ENCODE results near the gene TBC1D10A. TPM values are rescaled to one million over a fixed set of nuclear protein-coding genes. Genes with fewer than 3 reads are reported as not detected.

The TBC1D10A gene
- total and polyA plus RNA-seq, 2 donors (not counting 1 experiment from before 2014, with no cell fraction given) = 10.8 to 11.7 TPM

DNA sequence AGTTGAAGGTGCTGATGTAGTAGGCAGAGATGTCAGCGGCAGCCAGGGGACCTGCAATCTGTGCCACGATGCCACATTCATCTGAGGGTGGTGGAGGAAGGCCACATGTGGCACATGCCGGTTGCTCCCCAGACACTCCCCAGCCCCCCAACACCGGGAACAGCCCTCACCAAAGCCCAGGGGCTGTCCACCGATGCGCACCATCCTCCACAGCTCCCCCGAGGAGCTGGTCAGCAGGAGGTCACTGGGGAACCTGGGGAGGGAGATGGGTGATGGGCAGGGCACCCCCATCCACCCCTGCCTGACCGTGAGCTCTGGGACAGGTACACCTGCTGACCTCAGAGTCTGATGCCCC, 40.9 kb downstream of the TBC1D10A start:
- no peak for DNase-seq (ENCODE audit: low read depth in 2 of 2)
- no peak overlapping the region for H3K9ac ChIP-seq (ENCODE audit: insufficient read depth, low read length)
- TF ChIP-seq, protein P1, sequence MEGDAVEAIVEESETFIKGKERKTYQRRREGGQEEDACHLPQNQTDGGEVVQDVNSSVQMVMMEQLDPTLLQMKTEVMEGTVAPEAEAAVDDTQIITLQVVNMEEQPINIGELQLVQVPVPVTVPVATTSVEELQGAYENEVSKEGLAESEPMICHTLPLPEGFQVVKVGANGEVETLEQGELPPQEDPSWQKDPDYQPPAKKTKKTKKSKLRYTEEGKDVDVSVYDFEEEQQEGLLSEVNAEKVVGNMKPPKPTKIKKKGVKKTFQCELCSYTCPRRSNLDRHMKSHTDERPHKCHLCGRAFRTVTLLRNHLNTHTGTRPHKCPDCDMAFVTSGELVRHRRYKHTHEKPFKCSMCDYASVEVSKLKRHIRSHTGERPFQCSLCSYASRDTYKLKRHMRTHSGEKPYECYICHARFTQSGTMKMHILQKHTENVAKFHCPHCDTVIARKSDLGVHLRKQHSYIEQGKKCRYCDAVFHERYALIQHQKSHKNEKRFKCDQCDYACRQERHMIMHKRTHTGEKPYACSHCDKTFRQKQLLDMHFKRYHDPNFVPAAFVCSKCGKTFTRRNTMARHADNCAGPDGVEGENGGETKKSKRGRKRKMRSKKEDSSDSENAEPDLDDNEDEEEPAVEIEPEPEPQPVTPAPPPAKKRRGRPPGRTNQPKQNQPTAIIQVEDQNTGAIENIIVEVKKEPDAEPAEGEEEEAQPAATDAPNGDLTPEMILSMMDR (conservative IDR thresholded peaks at IDR 0.05 in 1 of 2, IDR thresholded peaks at IDR 0.05 in 1 of 2; ENCODE audit: low read depth in 1 of 2, low read length in 2 of 2) = no peak
- no peak for TF ChIP-seq EZH2 (IDR thresholded peaks at IDR 0.05; ENCODE audit: low read length, missing control alignments)
- no peaks in the 10 kb centered on the region for H3K9me3 ChIP-seq (ENCODE audit: control insufficient read depth, insufficient read depth, low read depth, low read length)
- peaks cover 11% of the 10 kb centered on the region for H3K4me1 ChIP-seq (ENCODE audit: control insufficient read depth, extremely low read depth, insufficient read depth, low read length)
- no peaks in the 10 kb centered on the region for H3K79me2 ChIP-seq (ENCODE audit: control insufficient read depth, insufficient read depth, low read length)
- H3K4me2 ChIP-seq (ENCODE audit: extremely low read depth, insufficient read depth, low read length) = no peak overlapping the region
- H3K27me3 ChIP-seq (ENCODE audit: control insufficient read depth, insufficient read depth, low read length) = no peaks in the 10 kb centered on the region
- H4K20me1 ChIP-seq (ENCODE audit: control insufficient read depth, extremely low read depth, insufficient read depth, low read length) = no peaks in the 10 kb centered on the region
- H3K27ac ChIP-seq (ENCODE audit: insufficient read depth, low read length) = no peak overlapping the region
- no peaks in the 10 kb centered on the region for H3K36me3 ChIP-seq (ENCODE audit: control insufficient read depth, insufficient read depth, low read length)
- H2AFZ ChIP-seq (ENCODE audit: low read length) = no peak overlapping the region
- H3K4me3 ChIP-seq (replicated peaks in 1 of 4; ENCODE audit: control extremely low read depth in 1 of 4, insufficient read depth in 1 of 4, low read depth in 3 of 4, low read length in 4 of 4) = no peak overlapping the region

- Histone ChIP-seq H3K4me2 (ENCODE audit: extremely low read depth, insufficient read depth, low read length) (no peak overlapping the region), H3K9me3 (ENCODE audit: control insufficient read depth, insufficient read depth, low read depth, low read length) (no peaks in the 10 kb centered on the region), H2AFZ (ENCODE audit: low read length) (no peak overlapping the region), H3K36me3 (ENCODE audit: control insufficient read depth, insufficient read depth, low read length) (no peaks in the 10 kb centered on the region), H3K4me1 (ENCODE audit: control insufficient read depth, extremely low read depth, insufficient read depth, low read length) (peaks cover 6% of the 10 kb centered on the region), H3K4me3 (replicated peaks in 1 of 4; ENCODE audit: control extremely low read depth in 1 of 4, insufficient read depth in 1 of 4, low read depth in 3 of 4, low read length in 4 of 4) (no peak overlapping the region), H3K9ac (ENCODE audit: insufficient read depth, low read length) (no peak overlapping the region), H3K79me2 (ENCODE audit: control insufficient read depth, insufficient read depth, low read length) (no peaks in the 10 kb centered on the region), H3K27me3 (ENCODE audit: control insufficient read depth, insufficient read depth, low read length) (no peaks in the 10 kb centered on the region), H3K27ac (ENCODE audit: insufficient read depth, low read length) (no peak overlapping the region), H4K20me1 (ENCODE audit: control insufficient read depth, extremely low read depth, insufficient read depth, low read length) (no peaks in the 10 kb centered on the region)
- TF ChIP-seq, protein P1 (conservative IDR thresholded peaks at IDR 0.05 in 1 of 2, IDR thresholded peaks at IDR 0.05 in 1 of 2; ENCODE audit: low read depth in 1 of 2, low read length in 2 of 2) = no peak
- TF ChIP-seq EZH2 (IDR thresholded peaks at IDR 0.05; ENCODE audit: low read length, missing control alignments) = no peak
- no peak for DNase-seq (ENCODE audit: low read depth in 2 of 2)
Observed at GRCh38 chr22:30285176-30285845, 41.4 kb downstream of the TBC1D10A start.

DNA sequence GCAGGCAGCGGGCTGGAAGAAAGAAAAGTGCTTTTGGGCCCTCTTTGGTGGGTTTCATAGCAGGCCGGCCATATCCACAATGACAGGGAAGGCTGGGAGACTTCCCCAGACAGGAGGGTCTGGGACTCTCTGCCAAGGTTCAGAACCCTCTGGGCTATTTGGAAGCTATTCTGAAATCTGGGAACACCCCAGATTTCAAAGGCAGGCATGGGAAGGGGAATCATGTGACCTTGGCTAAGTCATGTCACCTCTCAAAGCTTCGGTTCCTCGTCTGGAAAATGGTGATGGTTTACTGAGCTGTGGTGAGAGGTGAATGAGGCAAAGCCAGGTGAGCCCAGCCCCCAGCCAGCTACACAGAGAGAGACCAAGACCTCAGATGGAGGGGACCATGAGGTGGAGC, 42.1 kb downstream of the TBC1D10A start:
- no peak overlapping the region for H3K9ac ChIP-seq (ENCODE audit: insufficient read depth, low read length)
- no peak overlapping the region for H3K27ac ChIP-seq (ENCODE audit: insufficient read depth, low read length)
- no peak for DNase-seq (ENCODE audit: low read depth in 2 of 2)
- H3K4me2 ChIP-seq (ENCODE audit: extremely low read depth, insufficient read depth, low read length) = no peak overlapping the region
- no peaks in the 10 kb centered on the region for H3K36me3 ChIP-seq (ENCODE audit: control insufficient read depth, insufficient read depth, low read length)
- H3K79me2 ChIP-seq (ENCODE audit: control insufficient read depth, insufficient read depth, low read length) = no peaks in the 10 kb centered on the region
- H4K20me1 ChIP-seq (ENCODE audit: control insufficient read depth, extremely low read depth, insufficient read depth, low read length) = no peaks in the 10 kb centered on the region
- no peak overlapping the region for H3K4me3 ChIP-seq (replicated peaks in 1 of 4; ENCODE audit: control extremely low read depth in 1 of 4, insufficient read depth in 1 of 4, low read depth in 3 of 4, low read length in 4 of 4)
- TF ChIP-seq, protein P1 (conservative IDR thresholded peaks at IDR 0.05 in 1 of 2, IDR thresholded peaks at IDR 0.05 in 1 of 2; ENCODE audit: low read depth in 1 of 2, low read length in 2 of 2) = no peak
- no peak for TF ChIP-seq EZH2 (IDR thresholded peaks at IDR 0.05; ENCODE audit: low read length, missing control alignments)
- H3K9me3 ChIP-seq (ENCODE audit: control insufficient read depth, insufficient read depth, low read depth, low read length) = no peaks in the 10 kb centered on the region
- no peaks in the 10 kb centered on the region for H3K27me3 ChIP-seq (ENCODE audit: control insufficient read depth, insufficient read depth, low read length)
- H2AFZ ChIP-seq (ENCODE audit: low read length) = no peak overlapping the region
- H3K4me1 ChIP-seq (ENCODE audit: control insufficient read depth, extremely low read depth, insufficient read depth, low read length) = peaks cover 2% of the 10 kb centered on the region
